ENCODE measurements around the gene NSUN5. TPM values are rescaled to one million over a fixed set of nuclear protein-coding genes. Genes with fewer than 3 reads are reported as not detected.
"Not testable (repeated sequence)": the region's sequence is repeated elsewhere in the genome, so short reads cannot be mapped to it uniquely, and the experiment has no call there.

The NSUN5 gene
- total and polyA plus RNA-seq, 2 donors (not counting 3 experiments of a cell fraction or from before 2014, with no cell fraction given): 4.1 to 6.8 TPM

GRCh38 chr7:73325424-73325823 is 16.8 kb upstream of the NSUN5 start:
- not testable (repeated sequence) for H3K9ac ChIP-seq (replicated peaks; ENCODE audit: extremely low read depth, insufficient read depth, low read length)

DNA sequence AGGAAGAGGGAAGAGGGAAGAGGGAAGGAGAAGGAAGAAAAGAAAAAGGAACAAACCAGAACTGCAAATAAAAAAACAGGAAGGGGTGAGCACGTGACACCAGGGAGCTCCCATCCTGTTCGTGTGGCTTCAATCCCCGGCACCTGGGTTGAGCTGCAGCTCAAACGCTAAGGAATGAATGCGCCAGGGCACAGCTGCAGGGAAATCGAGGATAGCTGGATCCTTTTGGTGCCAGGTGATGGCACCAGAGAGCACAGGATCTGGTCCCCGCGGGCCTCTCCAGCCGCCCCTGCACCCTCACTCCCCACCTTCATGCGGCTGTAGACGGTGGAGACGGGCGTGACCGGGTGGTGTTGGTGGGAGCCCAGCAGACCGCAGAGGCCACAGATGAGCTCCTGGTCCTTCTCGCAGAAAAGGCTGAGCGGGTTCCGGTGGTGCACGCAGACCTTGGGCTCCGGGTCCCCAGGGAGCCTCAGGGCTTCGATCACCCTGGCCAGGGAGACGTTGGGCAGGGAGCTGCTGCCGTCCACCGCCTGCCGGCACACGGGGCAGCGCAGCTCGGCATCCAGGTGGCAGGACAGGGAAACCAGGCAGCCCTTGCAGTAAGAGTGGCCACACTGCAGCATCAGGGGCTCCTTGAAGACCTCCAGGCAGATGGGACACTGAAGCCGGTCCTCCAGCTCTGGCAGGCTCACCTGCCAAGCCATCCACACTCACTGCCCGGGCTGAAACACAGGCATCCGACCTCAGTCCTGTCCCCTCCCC is 15.6 kb upstream of the NSUN5 start:
- H3K4me3 ChIP-seq (replicated peaks in 1 of 3; ENCODE audit: insufficient read depth in 1 of 3, low read depth in 1 of 3, low read length in 3 of 3); H3K36me3 ChIP-seq (ENCODE audit: control insufficient read depth in 2 of 2, extremely low read depth in 1 of 2, insufficient read depth in 2 of 2, low read length in 2 of 2); H3K9ac ChIP-seq (replicated peaks; ENCODE audit: extremely low read depth, insufficient read depth, low read length); POLR2A ChIA-PET; H3K79me2 ChIP-seq (ENCODE audit: control insufficient read depth, insufficient read depth, low read length); H3K9me1 ChIP-seq (replicated peaks; ENCODE audit: control insufficient read depth, extremely low read depth, insufficient read depth, low read length); H3K9me3 ChIP-seq (replicated peaks; ENCODE audit: control insufficient read depth, insufficient read depth, low read length); H3K4me2 ChIP-seq (ENCODE audit: insufficient read depth, low read length); H3K27me3 ChIP-seq (ENCODE audit: control insufficient read depth in 2 of 2, insufficient read depth in 2 of 2, low read length in 2 of 2); BruUV-seq (replicated peaks); dilution Hi-C loops (cut with MboI; ENCODE audit: extremely low pct_ligation_motif_present, low sequenced_read_pairs); H3K4me1 ChIP-seq (ENCODE audit: control insufficient read depth, extremely low read depth, insufficient read depth, low read length); H4K20me1 ChIP-seq (replicated peaks; ENCODE audit: control insufficient read depth, extremely low read depth, insufficient read depth, low read length); H3K27ac ChIP-seq (ENCODE audit: insufficient read depth, low read depth, low read length): not testable (repeated sequence)
- peak; percentile 51 for DNase-seq (ENCODE audit: low read depth, low spot score)
- FAIRE-seq: peak; percentile 49
- intact Hi-C loops (cut with micrococcal nuclease): loop anchor here (1.0 to 5.0 kb wide), 2 partner anchors 113 to 128 kb away; no protein-coding TSS in a partner anchor
- CTCF ChIA-PET: interaction anchor here (0.6 to 5.0 kb wide), 17 partner anchors 10 to 410 kb away, joined by 3 to 75 read pairs (median 5); partner anchors contain the start of gene NSUN5
- H2AFZ ChIP-seq (ENCODE audit: low read depth, low read length): peak overlapping the region; percentile 7
- TF ChIP-seq, protein P1, sequence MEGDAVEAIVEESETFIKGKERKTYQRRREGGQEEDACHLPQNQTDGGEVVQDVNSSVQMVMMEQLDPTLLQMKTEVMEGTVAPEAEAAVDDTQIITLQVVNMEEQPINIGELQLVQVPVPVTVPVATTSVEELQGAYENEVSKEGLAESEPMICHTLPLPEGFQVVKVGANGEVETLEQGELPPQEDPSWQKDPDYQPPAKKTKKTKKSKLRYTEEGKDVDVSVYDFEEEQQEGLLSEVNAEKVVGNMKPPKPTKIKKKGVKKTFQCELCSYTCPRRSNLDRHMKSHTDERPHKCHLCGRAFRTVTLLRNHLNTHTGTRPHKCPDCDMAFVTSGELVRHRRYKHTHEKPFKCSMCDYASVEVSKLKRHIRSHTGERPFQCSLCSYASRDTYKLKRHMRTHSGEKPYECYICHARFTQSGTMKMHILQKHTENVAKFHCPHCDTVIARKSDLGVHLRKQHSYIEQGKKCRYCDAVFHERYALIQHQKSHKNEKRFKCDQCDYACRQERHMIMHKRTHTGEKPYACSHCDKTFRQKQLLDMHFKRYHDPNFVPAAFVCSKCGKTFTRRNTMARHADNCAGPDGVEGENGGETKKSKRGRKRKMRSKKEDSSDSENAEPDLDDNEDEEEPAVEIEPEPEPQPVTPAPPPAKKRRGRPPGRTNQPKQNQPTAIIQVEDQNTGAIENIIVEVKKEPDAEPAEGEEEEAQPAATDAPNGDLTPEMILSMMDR (IDR thresholded peaks at IDR 0.05; ENCODE audit: extremely low read depth in 1 of 2, insufficient read depth in 1 of 2, low read depth in 1 of 2, low read length in 2 of 2): peak; percentile 31 to 72

More at GRCh38 chr7:73325424-73325823, 16.8 kb upstream of the NSUN5 start:
- H3K27ac ChIP-seq (ENCODE audit: insufficient read depth, low read depth, low read length); H3K79me2 ChIP-seq (ENCODE audit: control insufficient read depth, insufficient read depth, low read length); H3K4me1 ChIP-seq (ENCODE audit: control insufficient read depth, extremely low read depth, insufficient read depth, low read length); H3K4me3 ChIP-seq (replicated peaks in 1 of 3; ENCODE audit: insufficient read depth in 1 of 3, low read depth in 1 of 3, low read length in 3 of 3); H3K9me1 ChIP-seq (replicated peaks; ENCODE audit: control insufficient read depth, extremely low read depth, insufficient read depth, low read length); DNase-seq (ENCODE audit: low read depth, low spot score); H4K20me1 ChIP-seq (replicated peaks; ENCODE audit: control insufficient read depth, extremely low read depth, insufficient read depth, low read length); H3K9me3 ChIP-seq (replicated peaks; ENCODE audit: control insufficient read depth, insufficient read depth, low read length); H3K4me2 ChIP-seq (ENCODE audit: insufficient read depth, low read length); H3K27me3 ChIP-seq (ENCODE audit: control insufficient read depth in 2 of 2, insufficient read depth in 2 of 2, low read length in 2 of 2); dilution Hi-C loops (cut with MboI; ENCODE audit: extremely low pct_ligation_motif_present, low sequenced_read_pairs); intact Hi-C loops (cut with micrococcal nuclease); FAIRE-seq; H2AFZ ChIP-seq (ENCODE audit: low read depth, low read length); BruUV-seq (replicated peaks); H3K36me3 ChIP-seq (ENCODE audit: control insufficient read depth in 2 of 2, extremely low read depth in 1 of 2, insufficient read depth in 2 of 2, low read length in 2 of 2): not testable (repeated sequence)
- ChIA-PET POLR2A (interaction anchor here (0.6 kb wide), 1 partner anchor 97 kb away, joined by 4 read pairs; no protein-coding TSS in a partner anchor), CTCF (interaction anchor here (5.0 kb wide), 1 partner anchor 127 kb away, joined by 75 read pairs; no protein-coding TSS in a partner anchor)

DNA sequence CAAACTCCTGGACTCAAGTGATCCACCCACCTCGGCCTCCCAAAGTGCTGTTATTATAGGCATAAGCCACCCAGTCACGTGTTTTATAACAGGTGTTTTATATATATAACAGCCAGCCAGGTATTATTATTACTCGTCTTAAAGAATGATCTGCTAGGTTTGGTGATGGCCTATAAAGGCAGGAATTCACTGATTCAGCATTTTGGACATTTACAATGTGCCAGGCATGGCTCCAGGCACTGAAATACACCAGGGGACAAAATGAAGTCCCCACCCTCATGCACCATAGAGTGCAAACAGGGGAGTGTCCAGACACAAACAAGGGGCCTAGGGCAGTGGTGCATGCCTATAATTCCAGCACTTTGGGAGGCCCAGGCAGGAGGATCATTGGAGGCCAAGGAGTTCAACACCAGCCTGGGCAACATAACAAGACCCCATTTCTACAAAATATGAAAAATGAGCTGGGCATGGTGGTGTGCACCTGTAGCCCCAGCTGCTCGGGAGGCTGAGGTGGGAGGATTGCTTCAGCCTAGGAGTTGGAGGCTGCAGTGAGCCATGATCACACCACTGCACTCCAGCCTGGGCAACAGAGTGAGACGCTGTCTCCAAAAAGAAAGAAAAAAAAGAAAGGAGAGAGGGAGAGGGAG is 14.9 kb upstream of the NSUN5 start:
- H3K4me2 ChIP-seq (ENCODE audit: insufficient read depth, low read length); H3K36me3 ChIP-seq (ENCODE audit: control insufficient read depth in 2 of 2, extremely low read depth in 1 of 2, insufficient read depth in 2 of 2, low read length in 2 of 2); H3K9me3 ChIP-seq (replicated peaks; ENCODE audit: control insufficient read depth, insufficient read depth, low read length); H3K79me2 ChIP-seq (ENCODE audit: control insufficient read depth, insufficient read depth, low read length); H3K9ac ChIP-seq (replicated peaks; ENCODE audit: extremely low read depth, insufficient read depth, low read length); dilution Hi-C loops (cut with MboI; ENCODE audit: extremely low pct_ligation_motif_present, low sequenced_read_pairs); POLR2A ChIA-PET; DNase-seq (ENCODE audit: low read depth, low spot score); H3K27ac ChIP-seq (ENCODE audit: insufficient read depth, low read depth, low read length); H3K4me1 ChIP-seq (ENCODE audit: control insufficient read depth, extremely low read depth, insufficient read depth, low read length); H3K4me3 ChIP-seq (replicated peaks in 1 of 3; ENCODE audit: insufficient read depth in 1 of 3, low read depth in 1 of 3, low read length in 3 of 3); H3K9me1 ChIP-seq (replicated peaks; ENCODE audit: control insufficient read depth, extremely low read depth, insufficient read depth, low read length); H3K27me3 ChIP-seq (ENCODE audit: control insufficient read depth in 2 of 2, insufficient read depth in 2 of 2, low read length in 2 of 2); BruUV-seq (replicated peaks); H4K20me1 ChIP-seq (replicated peaks; ENCODE audit: control insufficient read depth, extremely low read depth, insufficient read depth, low read length); FAIRE-seq: not testable (repeated sequence)
- intact Hi-C loops (cut with micrococcal nuclease): loop anchor here (1.0 to 5.0 kb wide), 2 partner anchors 114 to 129 kb away; no protein-coding TSS in a partner anchor
- CTCF ChIA-PET: interaction anchor here (0.6 to 5.0 kb wide), 17 partner anchors 10 to 411 kb away, joined by 3 to 75 read pairs (median 5); partner anchors contain the start of gene NSUN5
- H2AFZ ChIP-seq (ENCODE audit: low read depth, low read length): peak overlapping the region; percentile 7
